NOMO-1 (cell line): ENCODE results near the gene PKLR.

ENCODE experiments used
- DNase-seq, 2 experiments: peaks; one replicate each; lab custom pipeline; 2025; ENCODE audit not compliant: unreplicated experiment in 2 of 2; lab: John Stamatoyannopoulos, UW

The PKLR gene

DNA sequence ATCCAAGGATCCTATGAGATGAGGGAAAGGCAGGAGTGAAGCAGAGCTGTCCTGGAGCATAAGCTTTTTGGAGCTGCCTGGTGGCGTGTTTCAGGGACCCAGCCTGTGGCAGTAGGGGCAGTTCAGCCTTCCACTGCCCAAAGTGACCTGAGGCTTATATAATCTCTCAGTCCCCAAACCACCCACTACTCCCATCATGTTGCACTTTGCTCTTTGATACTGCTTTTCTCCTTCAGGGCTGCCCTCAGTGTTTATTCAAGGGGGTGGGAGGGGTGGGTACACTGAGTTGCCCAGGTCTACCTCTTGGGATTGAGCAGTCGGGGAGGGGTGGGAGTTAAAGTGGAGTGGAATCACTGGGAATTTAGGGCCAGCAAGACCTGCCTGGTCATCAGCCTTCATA lies 14.7 kb downstream of the PKLR start:
- DNase-seq: no peak

DNA sequence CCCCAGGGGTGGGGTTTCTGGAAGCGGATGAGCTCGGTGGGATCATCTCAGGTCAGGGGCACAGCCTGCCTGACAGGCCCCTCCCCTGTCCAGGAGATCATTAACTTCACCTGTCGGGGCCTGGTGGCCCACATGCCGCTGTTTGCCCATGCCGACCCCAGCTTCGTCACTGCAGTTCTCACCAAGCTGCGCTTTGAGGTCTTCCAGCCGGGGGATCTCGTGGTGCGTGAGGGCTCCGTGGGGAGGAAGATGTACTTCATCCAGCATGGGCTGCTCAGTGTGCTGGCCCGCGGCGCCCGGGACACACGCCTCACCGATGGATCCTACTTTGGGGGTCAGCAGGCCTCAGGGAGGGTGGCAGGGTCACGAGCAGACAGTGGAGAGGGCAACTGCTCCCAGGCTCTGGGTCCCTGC lies 15.6 kb downstream of the PKLR start:
- no peak for DNase-seq

- no peak for DNase-seq
These were observed 16.2 kb downstream of the PKLR start for GRCh38 chr1:155285063-155285462.

DNA sequence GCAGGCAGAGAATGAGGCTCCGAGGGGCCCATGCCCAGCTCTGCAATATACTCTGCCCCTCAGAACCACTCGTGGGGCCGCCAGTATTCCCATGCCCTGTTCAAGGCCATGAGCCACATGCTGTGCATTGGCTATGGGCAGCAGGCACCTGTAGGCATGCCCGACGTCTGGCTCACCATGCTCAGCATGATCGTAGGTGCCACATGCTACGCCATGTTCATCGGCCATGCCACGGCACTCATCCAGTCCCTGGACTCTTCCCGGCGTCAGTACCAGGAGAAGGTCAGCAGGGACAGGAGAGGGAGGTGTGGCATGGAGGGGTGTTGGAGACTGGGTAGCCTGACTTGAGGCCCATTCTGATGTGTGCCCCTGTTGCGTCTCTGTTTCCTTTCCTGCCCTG lies 16.8 kb downstream of the PKLR start:
- no peak for DNase-seq

DNA sequence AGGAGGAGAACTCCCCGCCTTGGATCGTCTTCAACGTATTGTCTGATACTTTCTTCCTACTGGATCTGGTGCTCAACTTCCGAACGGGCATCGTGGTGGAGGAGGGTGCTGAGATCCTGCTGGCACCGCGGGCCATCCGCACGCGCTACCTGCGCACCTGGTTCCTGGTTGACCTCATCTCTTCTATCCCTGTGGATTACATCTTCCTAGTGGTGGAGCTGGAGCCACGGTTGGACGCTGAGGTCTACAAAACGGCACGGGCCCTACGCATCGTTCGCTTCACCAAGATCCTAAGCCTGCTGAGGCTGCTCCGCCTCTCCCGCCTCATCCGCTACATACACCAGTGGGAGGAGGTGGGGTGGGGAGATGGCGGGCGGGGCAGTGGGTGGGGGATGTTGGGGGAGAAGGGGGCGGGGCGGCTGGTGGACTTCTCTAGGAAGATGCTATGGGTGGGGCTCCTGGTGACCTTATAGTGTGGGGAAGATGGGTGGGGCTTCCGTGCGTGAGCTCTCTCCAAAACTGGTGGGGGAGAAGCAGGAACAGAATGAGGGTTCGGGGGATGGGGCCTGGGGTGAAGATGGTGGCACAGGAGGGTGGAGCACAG lies 18.6 kb downstream of the PKLR start:
- no peak for DNase-seq

GRCh38 chr1:155279268-155279667 lies 22.0 kb downstream of the PKLR start:
- no peak for DNase-seq

- DNase-seq: no peak
These were observed 22.5 kb downstream of the PKLR start for GRCh38 chr1:155278689-155279160.

DNA sequence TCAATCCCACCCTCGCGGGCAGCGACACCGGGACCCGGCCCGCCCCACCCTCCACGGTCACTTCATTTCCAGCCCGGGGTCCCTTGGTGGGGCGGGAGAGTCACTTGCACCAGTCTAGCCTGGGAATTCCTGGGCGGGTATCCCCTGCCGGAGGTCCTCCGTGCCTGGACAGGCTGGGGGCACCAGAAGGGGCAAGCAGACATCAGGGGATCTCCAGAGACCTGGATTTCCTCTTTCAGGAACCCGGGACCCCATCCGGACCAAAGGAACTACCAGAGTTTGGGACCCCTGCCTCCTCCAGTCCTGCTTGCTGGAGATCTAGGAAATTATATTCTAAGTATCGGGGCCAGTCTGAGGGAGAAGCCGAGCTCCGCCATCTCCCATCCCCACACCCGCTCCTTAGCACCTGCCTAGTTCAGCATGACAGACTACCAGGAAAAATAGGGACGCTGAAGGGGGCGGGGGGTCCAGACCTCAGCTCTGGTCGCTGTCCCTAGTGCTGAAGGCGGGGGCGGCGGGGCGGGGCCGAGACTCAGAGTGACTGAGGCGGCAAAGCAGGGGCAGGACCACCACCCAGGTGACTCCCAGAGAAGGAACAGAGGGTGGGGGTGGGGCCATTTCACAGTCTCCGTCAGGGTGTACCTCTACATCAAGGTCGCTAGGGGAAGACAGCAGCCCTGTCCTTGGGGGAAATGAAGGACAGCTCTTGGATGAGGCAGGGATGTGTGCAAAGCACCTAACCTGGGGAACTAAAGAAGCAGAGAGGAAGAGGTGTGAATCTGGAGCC lies 23.1 kb downstream of the PKLR start:
- peak in 1 of 2 experiments; percentile 10 for DNase-seq

DNA sequence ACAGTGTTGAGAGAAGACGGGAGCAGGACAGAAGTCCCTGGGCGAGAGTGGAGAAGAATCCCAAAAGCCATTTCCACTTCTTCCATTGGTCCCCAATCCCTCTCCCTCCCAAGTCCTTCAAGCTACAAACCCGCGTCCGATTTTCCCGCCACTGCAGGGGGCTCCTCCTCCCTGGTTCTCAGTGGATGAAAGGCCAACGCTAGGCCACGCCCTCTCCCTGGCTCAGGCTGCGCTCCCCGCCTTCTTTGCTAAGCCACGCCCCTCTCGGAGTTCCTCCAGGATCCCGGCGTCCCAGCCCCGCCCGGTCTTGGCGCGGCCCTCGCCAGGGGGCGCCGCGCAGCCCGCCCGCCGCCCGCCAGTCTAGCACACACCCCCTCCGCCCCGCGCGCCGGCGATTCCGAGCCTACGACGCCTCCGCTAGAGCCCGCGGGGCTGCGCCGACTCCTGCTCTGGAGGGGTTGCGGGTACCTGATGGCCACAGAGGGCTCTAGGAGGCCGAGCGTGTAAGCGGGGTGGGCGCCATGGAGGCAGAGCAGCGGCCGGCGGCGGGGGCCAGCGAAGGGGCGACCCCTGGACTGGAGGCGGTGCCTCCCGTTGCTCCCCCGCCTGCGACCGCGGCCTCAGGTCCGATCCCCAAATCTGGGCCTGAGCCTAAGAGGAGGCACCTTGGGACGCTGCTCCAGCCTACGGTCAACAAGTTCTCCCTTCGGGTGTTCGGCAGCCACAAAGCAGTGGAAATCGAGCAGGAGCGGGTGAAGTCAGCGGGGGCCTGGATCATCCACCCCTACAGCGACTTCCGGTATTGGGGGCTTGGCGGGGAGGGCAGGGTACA lies 24.0 kb downstream of the PKLR start, which contains the start of gene HCN3:
TSS of gene HCN3 (plus strand) at position 394 of the 832 bp plus-strand sequence. CDS start at position 522, 128 bp downstream.
- DNase-seq: peak; percentile 95 to 96

DNA sequence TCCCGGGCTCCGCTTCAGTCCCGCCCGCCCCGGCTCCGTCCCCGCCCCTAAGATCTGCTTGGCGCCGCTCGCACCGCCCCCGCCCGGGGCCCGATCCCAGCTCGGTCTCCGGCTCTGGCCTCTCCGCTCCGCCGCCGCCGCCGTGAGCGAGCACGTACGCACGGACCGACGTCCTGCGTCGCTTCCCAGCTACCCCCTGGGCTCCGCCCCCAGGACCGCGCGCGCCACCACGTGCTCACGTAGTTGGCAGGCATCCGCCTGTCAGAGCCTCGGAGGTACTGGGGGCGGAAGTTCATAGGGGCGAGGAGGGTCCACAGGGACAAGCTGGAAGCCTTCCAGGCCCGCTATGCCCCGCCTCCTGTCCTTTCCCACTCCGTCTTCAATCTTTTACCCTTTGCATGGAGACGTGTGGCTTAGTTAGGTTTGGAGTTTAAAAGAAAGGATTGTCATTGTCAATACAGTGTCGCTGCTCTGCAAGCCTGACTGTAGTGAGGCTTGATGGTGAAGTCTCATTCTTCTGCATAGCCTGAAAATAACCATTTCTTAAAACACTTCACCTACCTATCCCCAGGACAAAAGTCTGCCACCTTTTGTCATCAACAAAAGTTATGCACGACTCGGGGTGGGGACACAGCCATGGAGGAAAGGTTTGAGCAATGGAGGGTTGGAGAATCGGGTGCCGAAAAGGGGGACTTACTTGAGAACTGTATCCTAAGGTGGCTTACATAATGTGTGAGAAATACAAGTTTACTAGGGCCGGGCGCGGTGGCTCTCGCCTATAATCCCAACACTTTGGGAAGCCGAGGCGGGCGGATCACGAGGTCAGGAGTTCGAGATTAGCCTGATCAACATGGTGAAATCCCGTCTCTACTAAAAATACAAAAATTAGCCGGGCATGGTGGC lies 27.6 kb downstream of the PKLR start, which contains the start of gene CLK2:
TSS of gene CLK2 (minus strand) at position 162 of the 903 bp plus-strand sequence. CDS start 2,527 bp downstream, outside the sequence.
- peak; percentile 85 to 96 for DNase-seq

- peak in 1 of 2 experiments; percentile 75 for DNase-seq
These were observed 28.5 kb downstream of the PKLR start for GRCh38 chr1:155272466-155273342.

- DNase-seq: no peak
These were observed 31.9 kb downstream of the PKLR start for GRCh38 chr1:155269381-155269780.

DNA sequence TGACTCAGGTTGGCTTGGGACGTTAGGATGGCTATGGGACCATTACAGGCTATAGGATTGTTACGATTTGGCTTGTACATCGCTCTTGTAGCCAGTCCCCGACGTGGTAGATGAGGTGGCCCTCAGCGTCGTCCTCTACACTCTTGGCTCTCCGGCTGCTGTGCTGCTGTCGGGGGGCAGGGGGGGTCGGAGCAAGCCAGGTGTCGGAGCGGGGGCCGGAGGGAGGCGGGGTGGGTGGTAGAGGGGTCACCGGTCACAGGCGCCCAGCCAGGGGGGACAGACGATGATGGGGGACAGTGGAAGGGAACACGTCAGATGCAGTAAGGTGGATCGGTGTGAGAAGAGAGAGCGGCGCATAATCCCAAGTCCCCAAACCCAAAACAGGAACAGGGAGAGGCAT lies 32.6 kb downstream of the PKLR start:
- no peak for DNase-seq

- no peak for DNase-seq
These were observed 33.9 kb downstream of the PKLR start for GRCh38 chr1:155267373-155267772.

GRCh38 chr1:155266553-155266952 lies 34.7 kb downstream of the PKLR start:
- DNase-seq: no peak

DNA sequence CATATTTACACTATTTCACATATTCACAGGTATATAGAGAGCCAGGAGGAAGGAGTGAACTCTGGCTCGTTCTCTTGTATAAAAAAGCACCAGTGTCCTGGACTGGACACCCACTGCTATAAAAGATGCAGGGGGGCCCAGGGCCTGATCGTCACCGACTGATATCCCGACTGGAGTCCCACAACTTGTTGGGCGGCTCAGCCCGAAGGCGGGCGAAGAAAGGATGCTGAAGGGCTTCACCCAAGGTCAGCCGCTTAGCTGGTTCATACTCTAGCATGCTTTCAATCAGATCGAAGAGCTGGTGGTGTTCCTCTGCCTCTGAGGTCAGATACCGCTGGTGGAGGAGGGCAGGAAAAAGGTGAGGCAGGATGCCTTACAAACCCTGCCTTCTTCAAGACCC lies 38.2 kb downstream of the PKLR start:
- no peak for DNase-seq

- peak; percentile 92 to 96 for DNase-seq
These were observed 39.2 kb downstream of the PKLR start, which contains the start of gene SCAMP3 for GRCh38 chr1:155261852-155262673. Gene SCAMP3 (minus strand): TSS chr1:155262360. CDS start chr1:155262151, 209 bp downstream.

GRCh38 chr1:155261493-155261851 lies 39.8 kb downstream of the PKLR start:
- DNase-seq: peak in 1 of 2 experiments; percentile 36
